GM23338 (cell line): ENCODE data around the gene KLHL6. TPM values are rescaled to one million over a fixed set of nuclear protein-coding genes. Genes with fewer than 3 reads are reported as not detected.
A peak's percentile ranks its signal among the peaks of the same experiment; 100 is the strongest.

Source experiments
- ATAC-seq: fragments of 200-7000 bp; cut with Tn5 transposase; 3 replicates; pipeline ENCODE4 v1.9.1; 2020
- DNase-seq: peaks from one replicate; pipeline ENCODE4 v3.0.0-alpha.2; 2015; ENCODE audit warnings: low spot score
- H2AFZ ChIP-seq: fragments of 200-600 bp; sonication (generic); 2 replicates; pipeline ENCODE4 v1.8.0; 2016; ENCODE audit warnings: antibody characterized with exemption, mild to moderate bottlenecking, moderate library complexity
- H3F3A ChIP-seq: fragments of 200-600 bp; sonication (generic); replicated peaks from 2 replicates; pipeline ENCODE4 v1.8.0; 2017; ENCODE audit warnings: antibody characterized with exemption, mixed run types, low read depth
- H3K27ac ChIP-seq: fragments of 200-600 bp; sonication (generic); 2 replicates; pipeline ENCODE4 v1.6.1; 2016; ENCODE audit warnings: low read depth
- H3K27me3 ChIP-seq: fragments of 200-600 bp; sonication (generic); 2 replicates; pipeline ENCODE4 v1.8.0; 2016; ENCODE audit warnings: mild to moderate bottlenecking, mixed run types, moderate library complexity; ENCODE audit not compliant: insufficient read depth
- H3K36me3 ChIP-seq: fragments of 200-600 bp; sonication (generic); 2 replicates; pipeline ENCODE4 v1.8.0; 2016; ENCODE audit warnings: mild to moderate bottlenecking; ENCODE audit not compliant: insufficient read depth
- H3K4me1 ChIP-seq: fragments of 200-600 bp; sonication (generic); 2 replicates; pipeline ENCODE4 v1.8.0; 2016; ENCODE audit warnings: mild to moderate bottlenecking, moderate library complexity; ENCODE audit not compliant: insufficient read depth
- H3K4me2 ChIP-seq: fragments of 200-600 bp; sonication (generic); 2 replicates; pipeline ENCODE4 v1.7.1; 2017; ENCODE audit warnings: mixed run types
- H3K4me3 ChIP-seq: fragments of 200-600 bp; sonication (generic); 2 replicates; pipeline ENCODE4 v1.6.1; 2016; ENCODE audit warnings: mixed run types
- H3K79me2 ChIP-seq: fragments of 200-600 bp; sonication (generic); replicated peaks from 2 replicates; pipeline ENCODE4 v1.8.0; 2017; ENCODE audit warnings: mild to moderate bottlenecking; ENCODE audit not compliant: insufficient read depth
- H3K9me2 ChIP-seq: fragments of 200-600 bp; sonication (generic); 2 replicates; pipeline ENCODE4 v1.8.0; 2017; ENCODE audit not compliant: insufficient read depth
- H4K20me1 ChIP-seq: fragments of 200-600 bp; sonication (generic); replicated peaks from 2 replicates; pipeline ENCODE4 v1.8.0; 2017; ENCODE audit warnings: mild to moderate bottlenecking; ENCODE audit not compliant: insufficient read depth
- H3K27ac Mint-ChIP-seq: 2 replicates; pipeline ENCODE4 v1.8.0; 2020; ENCODE audit warnings: inconsistent platforms, mild to moderate bottlenecking, moderate library complexity, mixed read lengths
- H3K27me3 Mint-ChIP-seq: 3 replicates; pipeline ENCODE4 v1.8.0; 2022; ENCODE audit warnings: low read depth, mild to moderate bottlenecking, moderate library complexity, mixed read lengths, inconsistent platforms; ENCODE audit not compliant: insufficient read depth, poor library complexity
- H3K36me3 Mint-ChIP-seq: 3 replicates; pipeline ENCODE4 v1.8.0; 2021; ENCODE audit warnings: low read depth, mild to moderate bottlenecking, inconsistent platforms, moderate library complexity, mixed read lengths
- H3K4me1 Mint-ChIP-seq: 3 replicates; pipeline ENCODE4 v1.8.0; 2020; ENCODE audit warnings: mild to moderate bottlenecking, inconsistent platforms, mixed read lengths
- H3K4me3 Mint-ChIP-seq: 3 replicates; pipeline ENCODE4 v1.8.0; 2021; ENCODE audit warnings: moderate library complexity, mild to moderate bottlenecking, inconsistent platforms, mixed read lengths
- H3K9me3 Mint-ChIP-seq: 3 replicates; pipeline ENCODE4 v1.8.0; 2020; ENCODE audit warnings: moderate library complexity, mild to moderate bottlenecking, inconsistent platforms, mixed read lengths
- CREB1 ChIP-seq: fragments of 250-450 bp; sonication (Bioruptor Pico); IDR thresholded peaks from 2 replicates; pipeline ENCODE4 v1.5.0; 2020; ENCODE audit warnings: low read depth, mild to moderate bottlenecking, moderate library complexity
- CTCF ChIP-seq, 2 experiments: fragments of 200-600 bp in 1 of 2; sonication (generic) in 1 of 2; conservative IDR thresholded peaks; 2 replicates each; pipeline versions ENCODE4 v1.5.1 to v1.6.1; 2016 to 2017; ENCODE audit warnings: antibody characterized with exemption in 2 of 2, low read depth in 2 of 2, mild to moderate bottlenecking in 2 of 2, moderate library complexity in 1 of 2
- ETS1 ChIP-seq: IDR thresholded peaks from 2 replicates; pipeline ENCODE4 v1.6.1; 2016; ENCODE audit warnings: antibody characterized with exemption
- EZH2phosphoT487 ChIP-seq: fragments of 200-600 bp; sonication (generic); IDR thresholded peaks from one replicate; pipeline ENCODE4 v1.8.1; 2018; ENCODE audit warnings: antibody characterized with exemption; ENCODE audit not compliant: unreplicated experiment
- JUNB ChIP-seq: IDR thresholded peaks from one replicate; pipeline ENCODE4 v1.6.1; 2016; ENCODE audit warnings: antibody characterized with exemption; ENCODE audit not compliant: unreplicated experiment
- POLR2AphosphoS5 ChIP-seq: IDR thresholded peaks from 2 replicates; pipeline ENCODE4 v1.6.1; 2016; ENCODE audit warnings: antibody characterized with exemption, low read depth
- STAT1 ChIP-seq: IDR thresholded peaks from one replicate; pipeline ENCODE4 v1.6.1; 2016; ENCODE audit warnings: antibody characterized with exemption; ENCODE audit not compliant: unreplicated experiment
- ZNF114 ChIP-seq: fragments of 250-450 bp; sonication (Bioruptor Pico); IDR thresholded peaks from 2 replicates; pipeline ENCODE4 v1.5.0; 2020; ENCODE audit warnings: mild to moderate bottlenecking, moderate library complexity
- ZNF462 ChIP-seq: fragments of 250-450 bp; sonication (Bioruptor Pico); IDR thresholded peaks from 2 replicates; pipeline ENCODE4 v1.5.0; 2020; ENCODE audit warnings: mild to moderate bottlenecking, moderate library complexity
- polyA plus RNA-seq: library from polyadenylated mRNA; unstranded; fragments of >200 nt; fragmentation: Nextera tagmentation; extraction: Ambion mirVana; gene quantifications from 2 replicates; pipeline ENCODE4 v1.2.1, GENCODE V29; 2016
- total RNA-seq: library from RNA; depleted of rRNA; stranded (reverse); fragments of >200 nt; shearing (Covaris generic); gene quantifications from 2 replicates; pipeline ENCODE4 v1.2.3, GENCODE V29; 2014

KLHL6 gene
- total and polyA plus RNA-seq, 2 experiments from 2014 or later = not detected

- H2AFZ ChIP-seq = no peak overlapping the region
- H3K79me2 ChIP-seq = no peaks in the 10 kb centered on the region
- Mint-ChIP-seq H3K4me3 (no peak overlapping the region), H3K9me3 (peaks cover 13% of the 10 kb centered on the region), H3K27ac (no peak overlapping the region), H3K4me1 (0 out of 3 replicates have a peak, but pooled peaks cover 4% of the 10 kb centered on the region), H3K27me3 (peaks cover 4% of the 10 kb centered on the region), H3K36me3 (no peaks in the 10 kb centered on the region)
- H3K4me1 ChIP-seq = no peaks in the 10 kb centered on the region
- H3K27ac ChIP-seq = no peak overlapping the region
- H3K9me2 ChIP-seq = no peaks in the 10 kb centered on the region
- no peak for ATAC-seq
- no peak overlapping the region for H3K4me3 ChIP-seq
- H3K27me3 ChIP-seq = no peaks in the 10 kb centered on the region
- no peak for DNase-seq
- no peaks in the 10 kb centered on the region for H3F3A ChIP-seq
- TF ChIP-seq EZH2phosphoT487 (no peak), CREB1 (no peak), ETS1 (no peak), POLR2AphosphoS5 (no peak)
- no peaks in the 10 kb centered on the region for H4K20me1 ChIP-seq
- H3K4me2 ChIP-seq = no peak overlapping the region
- no peaks in the 10 kb centered on the region for H3K36me3 ChIP-seq
Measured at GRCh38 chr3:183464480-183464879, 91.0 kb downstream of the KLHL6 start.

GRCh38 chr3:183460081-183461055, 95.1 kb downstream of the KLHL6 start:
- H3K27ac ChIP-seq = no peak overlapping the region
- H3K27me3 ChIP-seq = no peaks in the 10 kb centered on the region
- Mint-ChIP-seq H3K4me3 (no peak overlapping the region), H3K9me3 (peaks cover 13% of the 10 kb centered on the region), H3K27ac (no peak overlapping the region), H3K36me3 (peaks cover 9% of the 10 kb centered on the region; the same call in 2 of the 3 replicates), H3K4me1 (peaks cover 6% of the 10 kb centered on the region; the same call in 2 of the 3 replicates), H3K27me3 (no peaks in the 10 kb centered on the region)
- ATAC-seq (no peak), DNase-seq (no peak)
- no peak for TF ChIP-seq ZNF462
- TF ChIP-seq POLR2AphosphoS5 = no peak
- no peak for TF ChIP-seq ZNF114 (CRISPR knock-in tag)
- no peak for TF ChIP-seq STAT1
- TF ChIP-seq JUNB = no peak
- TF ChIP-seq CTCF (conservative IDR thresholded peaks at IDR 0.05; ENCODE audit: low read depth in 2 of 2) = no peak
- peaks cover 6% of the 10 kb centered on the region; the same call in 1 of the 2 replicates for H3K4me1 ChIP-seq
- no peaks in the 10 kb centered on the region for H4K20me1 ChIP-seq
- no peak overlapping the region for H3K4me3 ChIP-seq
- no peaks in the 10 kb centered on the region for H3K79me2 ChIP-seq
- H3K36me3 ChIP-seq = peaks cover 10% of the 10 kb centered on the region; the same call in 1 of the 2 replicates
- H3K4me2 ChIP-seq = no peak overlapping the region
- no peaks in the 10 kb centered on the region for H3K9me2 ChIP-seq
- no peaks in the 10 kb centered on the region for H3F3A ChIP-seq
- H2AFZ ChIP-seq = peak overlapping the region; percentile 50; the same call in 1 of the 2 replicates
